Esophagus (tissue), 2 donors: ENCODE data around the gene UGGT2. TPM values are rescaled to one million over a fixed set of nuclear protein-coding genes. Genes with fewer than 3 reads are reported as not detected.
"Not testable (repeated sequence)": the region's sequence is repeated elsewhere in the genome, so short reads cannot be mapped to it uniquely, and the experiment has no call there.

Experiments
- H3K27ac ChIP-seq, 2 donors: one replicate each; pipeline ENCODE4 v1.5.1; 2013; ENCODE audit warnings: low read depth in 2 of 2, mild to moderate bottlenecking in 2 of 2, inconsistent platforms in 1 of 2, low read length in 1 of 2, moderate library complexity in 1 of 2
- H3K27me3 ChIP-seq, 2 donors: one replicate each; pipeline ENCODE4 v1.6.1; 2013; ENCODE audit warnings: low read length in 2 of 2, control low read depth in 1 of 2, mild to moderate bottlenecking in 1 of 2; ENCODE audit not compliant: insufficient read depth in 2 of 2, control insufficient read depth in 1 of 2
- H3K36me3 ChIP-seq, 2 donors: one replicate each; pipeline ENCODE4 v1.6.1; 2013; ENCODE audit warnings: low read length in 1 of 2; ENCODE audit not compliant: control insufficient read depth in 2 of 2, insufficient read depth in 2 of 2
- H3K4me1 ChIP-seq, 2 donors: one replicate each; pipeline ENCODE4 v1.6.1; 2013; ENCODE audit warnings: low read length in 1 of 2; ENCODE audit not compliant: control insufficient read depth in 2 of 2, insufficient read depth in 2 of 2
- H3K4me3 ChIP-seq, 2 donors: one replicate each; pipeline ENCODE4 v1.5.1; 2013; ENCODE audit warnings: low read length in 2 of 2, mild to moderate bottlenecking in 2 of 2, low read depth in 1 of 2, moderate library complexity in 1 of 2
- H3K9me3 ChIP-seq, 2 donors: one replicate each; pipeline ENCODE4 v1.6.1; 2013; ENCODE audit warnings: mild to moderate bottlenecking in 2 of 2, low read depth in 1 of 2, low read length in 1 of 2, moderate library complexity in 1 of 2; ENCODE audit not compliant: control insufficient read depth in 2 of 2, insufficient read depth in 1 of 2
- WGBS, 2 donors: extraction: QIAGEN DNeasy Blood & Tissue Kit; methylation state at CpG; one replicate each; pipeline ENCODE4 v1.1.7; 2013; 5-methylcytosine and 5-hydroxymethylcytosine counted together
- polyA plus RNA-seq, 2 donors: library from polyadenylated mRNA; stranded (reverse); fragments of 200-250 nt; gene quantifications; one replicate each; pipeline ENCODE4 v1.2.3, GENCODE V29; 2013
- donor health status: healthy with polysubstance abuse.
- donor health status: Bipolar disorder and iron deficiency.

The UGGT2 gene
- polyA plus RNA-seq, 2 donors: 3.2 to 3.5 TPM

GRCh38 chr13:96000069-96000468, 53.1 kb downstream of the UGGT2 start:
- Histone ChIP-seq H3K36me3 (no peaks in the 10 kb centered on the region), H3K27ac (no peak overlapping the region), H3K4me3 (no peak overlapping the region), H3K27me3 (no peaks in the 10 kb centered on the region), H3K9me3 (no peaks in the 10 kb centered on the region), H3K4me1 (no peaks in the 10 kb centered on the region)

- no peaks in the 10 kb centered on the region for H3K36me3 ChIP-seq
- no peaks in the 10 kb centered on the region for H3K9me3 ChIP-seq
- WGBS, 2 donors: 94 to 95% methylated on average over 5 of the region's 5 CpGs
- no peak overlapping the region for H3K4me3 ChIP-seq
- H3K27ac ChIP-seq: no peak overlapping the region
- H3K4me1 ChIP-seq: no peaks in the 10 kb centered on the region
- no peaks in the 10 kb centered on the region for H3K27me3 ChIP-seq
Observed at GRCh38 chr13:95987841-95988240, 65.4 kb downstream of the UGGT2 start.

GRCh38 chr13:95982144-95982543, 71.1 kb downstream of the UGGT2 start:
- no peaks in the 10 kb centered on the region for H3K27me3 ChIP-seq
- no peaks in the 10 kb centered on the region for H3K4me1 ChIP-seq
- H3K27ac ChIP-seq: no peak overlapping the region
- no peaks in the 10 kb centered on the region for H3K9me3 ChIP-seq
- 75 to 81% methylated on average over 4 of the region's 4 CpGs for WGBS, 2 donors
- no peak overlapping the region for H3K4me3 ChIP-seq
- H3K36me3 ChIP-seq: no peaks in the 10 kb centered on the region

- H3K27me3 ChIP-seq, H3K9me3 ChIP-seq, H3K36me3 ChIP-seq, H3K4me3 ChIP-seq, H3K4me1 ChIP-seq, H3K27ac ChIP-seq: not testable (repeated sequence)
- 87 to 94% methylated on average over 6 of the region's 6 CpGs for WGBS, 2 donors
Observed at GRCh38 chr13:95972651-95973050, 80.5 kb downstream of the UGGT2 start.

GRCh38 chr13:95970878-95971277, 82.3 kb downstream of the UGGT2 start:
- Histone ChIP-seq H3K4me1 (no peaks in the 10 kb centered on the region), H3K9me3 (no peaks in the 10 kb centered on the region), H3K4me3 (no peak overlapping the region), H3K36me3 (no peaks in the 10 kb centered on the region), H3K27me3 (no peaks in the 10 kb centered on the region), H3K27ac (no peak overlapping the region)
- 94 to 96% methylated on average over 2 of the region's 2 CpGs for WGBS, 2 donors

GRCh38 chr13:95968906-95969305, 84.3 kb downstream of the UGGT2 start:
- Histone ChIP-seq H3K27me3 (no peaks in the 10 kb centered on the region), H3K9me3 (no peaks in the 10 kb centered on the region), H3K36me3 (no peaks in the 10 kb centered on the region), H3K4me3 (no peak overlapping the region), H3K27ac (no peak overlapping the region), H3K4me1 (no peaks in the 10 kb centered on the region)
- WGBS, 2 donors: 62 to 68% methylated on average over 2 of the region's 2 CpGs

- Histone ChIP-seq H3K4me3 (no peak overlapping the region), H3K9me3 (peaks cover 0 to 5% of the 10 kb centered on the region in 2 donors), H3K27ac (no peak overlapping the region), H3K36me3 (no peaks in the 10 kb centered on the region), H3K4me1 (no peaks in the 10 kb centered on the region), H3K27me3 (no peaks in the 10 kb centered on the region)
- WGBS, 2 donors: 76 to 87% methylated on average over 2 of the region's 2 CpGs
Observed at GRCh38 chr13:95957331-95957730, 95.9 kb downstream of the UGGT2 start.

GRCh38 chr13:95956589-95957148, 96.5 kb downstream of the UGGT2 start:
- Histone ChIP-seq H3K4me3 (no peak overlapping the region), H3K4me1 (no peaks in the 10 kb centered on the region), H3K27ac (no peak overlapping the region), H3K9me3 (peaks cover 0 to 5% of the 10 kb centered on the region in 2 donors), H3K27me3 (no peaks in the 10 kb centered on the region), H3K36me3 (no peaks in the 10 kb centered on the region)

- Histone ChIP-seq H3K4me1 (no peaks in the 10 kb centered on the region), H3K36me3 (no peaks in the 10 kb centered on the region), H3K27ac (no peak overlapping the region), H3K4me3 (no peak overlapping the region), H3K9me3 (peaks cover 0 to 5% of the 10 kb centered on the region in 2 donors), H3K27me3 (no peaks in the 10 kb centered on the region)
- 94 to 97% methylated on average over 3 of the region's 3 CpGs for WGBS, 2 donors
Observed at GRCh38 chr13:95955719-95956118, 97.5 kb downstream of the UGGT2 start.

- no peaks in the 10 kb centered on the region for H3K4me1 ChIP-seq
- H3K4me3 ChIP-seq: no peak overlapping the region
- WGBS, 2 donors: 83 to 91% methylated on average over 3 of the region's 3 CpGs
- no peaks in the 10 kb centered on the region for H3K27me3 ChIP-seq
- H3K27ac ChIP-seq: no peak overlapping the region
- H3K9me3 ChIP-seq: peaks cover 0 to 5% of the 10 kb centered on the region in 2 donors
- no peaks in the 10 kb centered on the region for H3K36me3 ChIP-seq
Observed at GRCh38 chr13:95955255-95955654, 97.9 kb downstream of the UGGT2 start.
